ENCODE measurements around the gene CRYBG2.

DNA sequence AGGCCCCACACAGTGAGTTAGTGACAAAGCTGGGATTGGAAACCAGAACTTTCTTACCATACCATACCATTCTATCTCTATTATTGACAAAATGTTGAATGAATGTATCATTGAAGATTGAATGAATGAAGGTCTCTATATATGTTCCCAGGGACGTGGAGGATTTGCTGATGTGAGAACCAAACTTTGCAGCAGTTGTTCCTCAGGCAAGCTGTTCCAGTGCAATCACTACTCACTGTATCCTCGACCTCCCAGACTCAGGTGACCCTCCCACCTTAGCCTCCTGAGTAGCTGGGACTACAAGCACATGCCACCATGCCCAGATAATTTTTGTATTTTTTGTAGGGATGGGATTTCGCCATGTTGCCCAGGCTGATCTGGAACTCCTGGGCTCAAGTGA lies 45.1 kb upstream of the CRYBG2 start:
- TF ChIP-seq, protein P1, sequence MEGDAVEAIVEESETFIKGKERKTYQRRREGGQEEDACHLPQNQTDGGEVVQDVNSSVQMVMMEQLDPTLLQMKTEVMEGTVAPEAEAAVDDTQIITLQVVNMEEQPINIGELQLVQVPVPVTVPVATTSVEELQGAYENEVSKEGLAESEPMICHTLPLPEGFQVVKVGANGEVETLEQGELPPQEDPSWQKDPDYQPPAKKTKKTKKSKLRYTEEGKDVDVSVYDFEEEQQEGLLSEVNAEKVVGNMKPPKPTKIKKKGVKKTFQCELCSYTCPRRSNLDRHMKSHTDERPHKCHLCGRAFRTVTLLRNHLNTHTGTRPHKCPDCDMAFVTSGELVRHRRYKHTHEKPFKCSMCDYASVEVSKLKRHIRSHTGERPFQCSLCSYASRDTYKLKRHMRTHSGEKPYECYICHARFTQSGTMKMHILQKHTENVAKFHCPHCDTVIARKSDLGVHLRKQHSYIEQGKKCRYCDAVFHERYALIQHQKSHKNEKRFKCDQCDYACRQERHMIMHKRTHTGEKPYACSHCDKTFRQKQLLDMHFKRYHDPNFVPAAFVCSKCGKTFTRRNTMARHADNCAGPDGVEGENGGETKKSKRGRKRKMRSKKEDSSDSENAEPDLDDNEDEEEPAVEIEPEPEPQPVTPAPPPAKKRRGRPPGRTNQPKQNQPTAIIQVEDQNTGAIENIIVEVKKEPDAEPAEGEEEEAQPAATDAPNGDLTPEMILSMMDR (IDR thresholded peaks at IDR 0.05): no peak
- no peak for TF ChIP-seq EZH2 (IDR thresholded peaks at IDR 0.05)

Measured in neural progenitor cell (in vitro differentiated cells).